ENCODE results near the gene DPM3.

Gene DPM3

DNA sequence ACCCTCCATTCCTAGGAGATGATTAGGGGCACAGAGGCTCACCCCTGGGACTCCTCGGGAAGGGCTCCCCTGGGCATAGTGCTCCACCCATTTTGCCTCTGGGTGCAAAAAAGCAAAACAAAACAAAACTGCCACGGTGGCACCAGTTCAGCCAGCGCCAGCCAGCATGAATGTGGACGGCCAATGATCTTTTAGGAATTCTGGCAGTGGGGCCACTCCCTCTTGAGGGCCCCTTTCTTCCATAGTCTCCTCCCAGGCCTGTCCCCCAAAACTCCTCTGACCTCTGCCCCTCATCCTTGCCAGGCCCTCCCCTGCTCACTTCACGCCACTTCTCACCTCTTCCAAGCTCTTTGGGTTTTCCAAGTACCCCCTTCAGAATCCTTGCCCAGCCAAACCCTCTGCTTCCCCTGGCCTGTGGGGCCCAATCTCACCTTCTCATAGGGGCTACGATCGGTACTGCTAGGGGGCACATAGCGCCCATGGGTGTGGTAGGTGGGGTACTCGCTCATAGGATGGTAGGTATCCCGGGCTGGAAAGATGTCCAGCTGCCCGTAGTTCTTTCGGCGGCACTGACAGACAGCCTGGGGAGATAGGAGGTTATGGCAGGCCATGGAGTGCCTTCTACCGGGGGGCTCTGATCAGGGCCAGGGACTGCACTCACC, 46.6 kb upstream of the DPM3 start:
- H3K9me3 ChIP-seq (replicated peaks; ENCODE audit: insufficient read depth, low read length) = no peaks in the 10 kb centered on the region
- H3K4me3 ChIP-seq (ENCODE audit: low read length) = no peak overlapping the region
- no peak overlapping the region for H3K27ac ChIP-seq (ENCODE audit: low read length)
- no peak overlapping the region for H2AFZ ChIP-seq (ENCODE audit: low read length)
- TF ChIP-seq EZH2 (optimal IDR thresholded peaks at IDR 0.05; ENCODE audit: low read depth, low read length) = no peak
- TF ChIP-seq CTCF (IDR thresholded peaks at IDR 0.05; ENCODE audit: low read length) = no peak
- no peak for TF ChIP-seq EZH2phosphoT487 (IDR thresholded peaks at IDR 0.05; ENCODE audit: low read length)
- no peaks in the 10 kb centered on the region for H3F3A ChIP-seq (ENCODE audit: insufficient read depth, low read length)
- peaks cover 13% of the 10 kb centered on the region for H3K4me1 ChIP-seq (ENCODE audit: low read length)
- peaks cover 32% of the 10 kb centered on the region; the same call in 1 of the 2 replicates for H3K27me3 ChIP-seq (replicated peaks; ENCODE audit: insufficient read depth, low read length)
- H3K4me2 ChIP-seq (ENCODE audit: low read depth, low read length) = no peak overlapping the region
- H3K9me2 ChIP-seq (replicated peaks; ENCODE audit: insufficient read depth, low read length) = no peaks in the 10 kb centered on the region
- H4K20me1 ChIP-seq (ENCODE audit: insufficient read depth, low read length) = no peaks in the 10 kb centered on the region
- no peaks in the 10 kb centered on the region for H3K79me2 ChIP-seq (ENCODE audit: low read length)
- no peak overlapping the region for H3K9ac ChIP-seq (ENCODE audit: low read length)
- no peak for DNase-seq
- no peaks in the 10 kb centered on the region for H3K36me3 ChIP-seq (replicated peaks; ENCODE audit: insufficient read depth, low read length)

DNA sequence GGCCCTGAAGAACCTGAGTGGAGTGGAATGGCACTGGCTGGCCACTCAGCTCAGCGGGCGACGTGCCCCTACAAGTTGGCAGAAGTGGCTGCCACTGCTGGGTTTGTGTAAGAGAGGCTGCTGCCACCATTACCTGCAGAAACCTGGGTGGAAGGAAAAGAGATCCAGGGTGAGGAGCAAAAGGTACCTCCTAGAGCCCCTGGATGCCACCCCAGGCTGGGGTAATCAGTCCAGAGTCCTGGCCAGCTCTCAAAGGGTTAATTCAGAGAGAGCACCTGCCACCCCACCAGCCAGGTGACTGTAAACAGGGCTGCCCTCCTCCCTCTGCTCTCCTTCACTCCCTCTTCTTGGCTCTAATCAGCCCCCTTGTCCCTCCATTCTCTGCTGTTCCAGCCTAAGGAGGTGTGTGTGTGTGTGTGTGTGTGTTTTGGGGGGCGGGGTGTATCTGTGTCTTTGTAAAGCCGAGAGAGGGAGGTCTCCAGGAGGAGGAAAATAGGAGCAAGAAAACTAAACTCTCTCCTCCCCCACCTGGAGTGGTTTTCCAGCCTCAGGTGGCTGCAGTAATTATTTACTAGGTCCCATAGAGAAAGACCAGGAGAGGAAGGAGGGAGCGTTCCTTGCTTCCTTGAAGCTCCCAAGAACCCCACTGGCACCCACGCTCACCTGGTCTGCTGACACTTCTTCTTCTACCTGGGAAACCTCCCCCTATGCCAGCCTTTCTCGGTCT, 45.9 kb upstream of the DPM3 start:
- Histone ChIP-seq H3K4me2 (ENCODE audit: low read depth, low read length) (no peak overlapping the region), H3K9me3 (replicated peaks; ENCODE audit: insufficient read depth, low read length) (no peaks in the 10 kb centered on the region), H3K27me3 (replicated peaks; ENCODE audit: insufficient read depth, low read length) (peaks cover 37% of the 10 kb centered on the region), H3K27ac (ENCODE audit: low read length) (no peak overlapping the region), H3K36me3 (replicated peaks; ENCODE audit: insufficient read depth, low read length) (no peaks in the 10 kb centered on the region), H3K9me2 (replicated peaks; ENCODE audit: insufficient read depth, low read length) (no peaks in the 10 kb centered on the region), H3K9ac (ENCODE audit: low read length) (no peak overlapping the region), H3K4me1 (ENCODE audit: low read length) (peaks cover 13% of the 10 kb centered on the region), H2AFZ (ENCODE audit: low read length) (no peak overlapping the region), H3F3A (ENCODE audit: insufficient read depth, low read length) (no peaks in the 10 kb centered on the region), H3K4me3 (ENCODE audit: low read length) (no peak overlapping the region), H3K79me2 (ENCODE audit: low read length) (no peaks in the 10 kb centered on the region), H4K20me1 (ENCODE audit: insufficient read depth, low read length) (no peaks in the 10 kb centered on the region)
- DNase-seq = peak; percentile 5
- TF ChIP-seq CTCF (IDR thresholded peaks at IDR 0.05; ENCODE audit: low read length) = no peak
- TF ChIP-seq EZH2phosphoT487 (IDR thresholded peaks at IDR 0.05; ENCODE audit: low read length) = no peak
- no peak for TF ChIP-seq EZH2 (optimal IDR thresholded peaks at IDR 0.05; ENCODE audit: low read depth, low read length)

DNA sequence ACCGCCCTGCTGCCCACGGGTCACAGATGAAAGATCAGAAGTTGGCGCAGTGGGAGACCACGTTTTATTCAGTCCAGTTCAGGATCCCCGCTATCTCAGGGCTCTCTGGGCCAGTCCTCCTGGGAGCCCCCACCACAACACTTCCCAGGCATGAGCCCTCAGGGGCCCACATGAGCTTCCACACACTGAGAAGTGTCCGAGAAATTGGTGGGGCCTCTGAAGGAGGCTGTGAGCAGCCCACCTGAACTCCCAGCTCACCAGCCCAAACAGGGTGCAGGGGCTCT, 45.4 kb upstream of the DPM3 start:
- TF ChIP-seq EZH2 (optimal IDR thresholded peaks at IDR 0.05; ENCODE audit: low read depth, low read length) (no peak), CTCF (IDR thresholded peaks at IDR 0.05; ENCODE audit: low read length) (no peak), EZH2phosphoT487 (IDR thresholded peaks at IDR 0.05; ENCODE audit: low read length) (no peak)
- Histone ChIP-seq H3K4me3 (ENCODE audit: low read length) (no peak overlapping the region), H4K20me1 (ENCODE audit: insufficient read depth, low read length) (no peaks in the 10 kb centered on the region), H3K27ac (ENCODE audit: low read length) (no peak overlapping the region), H3K4me2 (ENCODE audit: low read depth, low read length) (peak overlapping the region; percentile 61; the same call in 1 of the 2 replicates), H2AFZ (ENCODE audit: low read length) (peak overlapping the region; percentile 84; the same call in 1 of the 2 replicates), H3F3A (ENCODE audit: insufficient read depth, low read length) (no peaks in the 10 kb centered on the region), H3K9me3 (replicated peaks; ENCODE audit: insufficient read depth, low read length) (no peaks in the 10 kb centered on the region), H3K4me1 (ENCODE audit: low read length) (peaks cover 13% of the 10 kb centered on the region), H3K36me3 (replicated peaks; ENCODE audit: insufficient read depth, low read length) (no peaks in the 10 kb centered on the region), H3K9me2 (replicated peaks; ENCODE audit: insufficient read depth, low read length) (no peaks in the 10 kb centered on the region), H3K27me3 (replicated peaks; ENCODE audit: insufficient read depth, low read length) (peaks cover 37% of the 10 kb centered on the region), H3K79me2 (ENCODE audit: low read length) (no peaks in the 10 kb centered on the region), H3K9ac (ENCODE audit: low read length) (no peak overlapping the region)
- DNase-seq = no peak
